Activated CD8-positive, alpha-beta memory T cell treated with anti-CD3 and anti-CD28 coated beads for 24 hours (primary cell): ENCODE data around the gene LOC128125822.
"Not testable (repeated sequence)": the region's sequence is repeated elsewhere in the genome, so short reads cannot be mapped to it uniquely, and the experiment has no call there.

Source experiments
- DNase-seq: peaks from one replicate; pipeline ENCODE4 v3.0.0-alpha.2; 2020

The LOC128125822 gene

GRCh38 chr6:63572044-63572746 lies at the start of gene LOC128125822, which contains the start of gene PTP4A1:
Gene LOC128125822 (plus strand): TSS chr6:63572480.
Gene PTP4A1 (plus strand): TSS chr6:63572480. CDS start chr6:63576881, 4,401 bp downstream.
- peak; percentile 98 for DNase-seq

- DNase-seq: not testable (repeated sequence)
These were observed 49.4 kb upstream of the LOC128125822 start for GRCh38 chr6:63522911-63523287.

- no peak for DNase-seq
These were observed 48.6 kb upstream of the LOC128125822 start for GRCh38 chr6:63523630-63524029.

- no peak for DNase-seq
These were observed 46.9 kb upstream of the LOC128125822 start for GRCh38 chr6:63525186-63525878.

- DNase-seq: no peak
These were observed 45.3 kb upstream of the LOC128125822 start for GRCh38 chr6:63526931-63527330.

GRCh38 chr6:63527658-63528514 lies 44.4 kb upstream of the LOC128125822 start:
- DNase-seq: no peak

GRCh38 chr6:63529498-63529897 lies 42.8 kb upstream of the LOC128125822 start:
- DNase-seq: no peak

- no peak for DNase-seq
These were observed 42.1 kb upstream of the LOC128125822 start for GRCh38 chr6:63530182-63530581.

- DNase-seq: no peak
These were observed 41.3 kb upstream of the LOC128125822 start for GRCh38 chr6:63530991-63531390.

- DNase-seq: no peak
These were observed 39.3 kb upstream of the LOC128125822 start for GRCh38 chr6:63533026-63533425.

- no peak for DNase-seq
These were observed 38.3 kb upstream of the LOC128125822 start for GRCh38 chr6:63533952-63534351.

GRCh38 chr6:63537201-63537958 lies 34.9 kb upstream of the LOC128125822 start:
- no peak for DNase-seq

- no peak for DNase-seq
These were observed 34.4 kb upstream of the LOC128125822 start for GRCh38 chr6:63537959-63538300.

GRCh38 chr6:63538550-63538949 lies 33.7 kb upstream of the LOC128125822 start:
- DNase-seq: no peak

- no peak for DNase-seq
These were observed 29.3 kb upstream of the LOC128125822 start for GRCh38 chr6:63543001-63543400.

GRCh38 chr6:63543982-63544381 lies 28.3 kb upstream of the LOC128125822 start:
- DNase-seq: no peak

- DNase-seq: no peak
These were observed 26.0 kb upstream of the LOC128125822 start for GRCh38 chr6:63546236-63546635.

- no peak for DNase-seq
These were observed 25.6 kb upstream of the LOC128125822 start for GRCh38 chr6:63546697-63547096.

- no peak for DNase-seq
These were observed 23.2 kb upstream of the LOC128125822 start for GRCh38 chr6:63549076-63549475.

GRCh38 chr6:63553208-63553607 lies 19.1 kb upstream of the LOC128125822 start:
- no peak for DNase-seq

GRCh38 chr6:63553900-63554299 lies 18.4 kb upstream of the LOC128125822 start:
- no peak for DNase-seq

- DNase-seq: no peak
These were observed 17.5 kb upstream of the LOC128125822 start for GRCh38 chr6:63554782-63555181.

GRCh38 chr6:63556369-63556768 lies 15.9 kb upstream of the LOC128125822 start:
- no peak for DNase-seq
